Vagina (tissue), 2 donors: ENCODE results near the gene ANKIB1.

Source experiments
- POLR2A ChIP-seq, 2 donors: fragments of 450-650 bp; IDR thresholded peaks; one replicate each; pipeline ENCODE4 v1.6.1; 2017; ENCODE audit warnings: antibody characterized with exemption in 2 of 2, mild to moderate bottlenecking in 2 of 2, moderate library complexity in 2 of 2
- POLR2AphosphoS5 ChIP-seq, 2 donors: sonication (generic); formaldehyde crosslinking; IDR thresholded peaks; one replicate each; pipeline ENCODE4 v1.9.0; 2017; ENCODE audit warnings: antibody characterized with exemption in 2 of 2, mild to moderate bottlenecking in 2 of 2, low read depth in 1 of 2; ENCODE audit not compliant: insufficient read depth in 1 of 2
- TF ChIP-seq, protein P1 (sequence below), 3 experiments: fragments of 450-650 bp in 2 of 3; fragments of 200-600 bp in 1 of 3; sonication (generic) in 1 of 3; IDR thresholded peaks; one replicate each; pipeline ENCODE4 v1.5.1; 2017 to 2019; ENCODE audit warnings: antibody characterized with exemption in 3 of 3, mild to moderate bottlenecking in 2 of 3, moderate library complexity in 2 of 3

DNA sequence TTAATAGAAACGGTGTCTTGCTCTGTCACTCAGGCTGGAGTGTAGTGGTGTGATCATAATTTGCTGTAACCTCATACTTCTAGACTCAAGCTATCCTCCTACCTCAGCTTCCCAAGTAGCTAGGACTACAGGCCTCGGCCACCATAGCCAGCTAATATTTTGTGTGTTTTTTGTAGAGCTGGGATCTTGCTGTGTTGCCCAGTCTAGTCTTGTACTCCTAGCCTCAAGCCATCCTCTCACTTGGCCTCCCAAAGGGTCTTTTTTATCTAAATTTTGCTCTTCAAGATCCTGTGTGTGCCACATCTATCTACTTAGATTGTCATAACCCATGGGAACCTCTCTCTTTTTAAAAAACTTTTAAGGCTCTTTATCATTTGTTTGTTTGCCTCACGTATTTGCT is 50.5 kb downstream of the ANKIB1 start:
- TF ChIP-seq, protein P1, sequence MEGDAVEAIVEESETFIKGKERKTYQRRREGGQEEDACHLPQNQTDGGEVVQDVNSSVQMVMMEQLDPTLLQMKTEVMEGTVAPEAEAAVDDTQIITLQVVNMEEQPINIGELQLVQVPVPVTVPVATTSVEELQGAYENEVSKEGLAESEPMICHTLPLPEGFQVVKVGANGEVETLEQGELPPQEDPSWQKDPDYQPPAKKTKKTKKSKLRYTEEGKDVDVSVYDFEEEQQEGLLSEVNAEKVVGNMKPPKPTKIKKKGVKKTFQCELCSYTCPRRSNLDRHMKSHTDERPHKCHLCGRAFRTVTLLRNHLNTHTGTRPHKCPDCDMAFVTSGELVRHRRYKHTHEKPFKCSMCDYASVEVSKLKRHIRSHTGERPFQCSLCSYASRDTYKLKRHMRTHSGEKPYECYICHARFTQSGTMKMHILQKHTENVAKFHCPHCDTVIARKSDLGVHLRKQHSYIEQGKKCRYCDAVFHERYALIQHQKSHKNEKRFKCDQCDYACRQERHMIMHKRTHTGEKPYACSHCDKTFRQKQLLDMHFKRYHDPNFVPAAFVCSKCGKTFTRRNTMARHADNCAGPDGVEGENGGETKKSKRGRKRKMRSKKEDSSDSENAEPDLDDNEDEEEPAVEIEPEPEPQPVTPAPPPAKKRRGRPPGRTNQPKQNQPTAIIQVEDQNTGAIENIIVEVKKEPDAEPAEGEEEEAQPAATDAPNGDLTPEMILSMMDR (IDR thresholded peaks at IDR 0.05): no peak
- TF ChIP-seq POLR2A (IDR thresholded peaks at IDR 0.05) (no peak), POLR2AphosphoS5 (IDR thresholded peaks at IDR 0.05; ENCODE audit: insufficient read depth in 1 of 2, low read depth in 1 of 2) (no peak)
